SKM-1 (cell line): ENCODE data around the gene PDE8A.

Experiments used
- DNase-seq: peaks from one replicate; lab custom pipeline; 2025; ENCODE audit not compliant: unreplicated experiment; lab: John Stamatoyannopoulos, UW

PDE8A gene

GRCh38 chr15:85071061-85071460, 89.4 kb downstream of the PDE8A start:
- no peak for DNase-seq

DNA sequence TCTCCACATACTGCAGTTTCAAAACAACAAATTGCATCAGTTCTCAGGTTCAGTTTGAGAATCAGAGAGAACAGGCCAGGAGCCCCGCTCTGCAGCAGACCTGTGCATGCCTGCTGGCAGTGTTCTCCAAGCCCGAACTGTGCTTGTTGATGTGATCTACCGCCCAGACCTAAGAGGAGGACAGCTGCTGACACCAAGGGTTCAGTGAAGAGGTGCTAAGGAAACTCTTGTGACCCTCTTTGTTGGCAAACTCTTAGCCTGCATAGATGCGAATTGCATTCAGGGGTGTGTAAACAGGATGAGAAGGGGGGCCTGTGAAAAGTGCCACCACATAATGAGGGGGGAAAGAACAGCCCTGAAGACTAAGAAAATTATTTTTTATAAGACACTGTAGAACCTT, 89.8 kb downstream of the PDE8A start:
- no peak for DNase-seq

DNA sequence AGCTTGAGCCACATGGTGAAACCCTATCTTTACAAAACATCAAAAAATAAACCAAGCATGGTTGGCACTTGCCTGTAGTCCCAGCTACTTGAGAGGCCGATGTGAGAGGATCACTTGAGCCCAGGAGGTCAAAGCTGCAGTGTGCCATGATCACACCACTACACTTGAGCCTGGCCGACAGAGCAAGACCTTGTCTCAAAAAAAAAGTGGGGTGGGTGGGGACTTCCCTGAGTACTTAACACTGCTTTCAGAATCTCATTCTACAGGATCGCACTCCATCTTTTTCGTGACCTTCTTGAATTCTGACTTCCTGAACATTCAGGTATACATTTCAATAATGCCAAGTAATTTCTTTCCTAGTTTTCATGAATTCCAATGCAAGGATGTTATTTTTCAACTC, 91.3 kb downstream of the PDE8A start:
- DNase-seq, result no peak

DNA sequence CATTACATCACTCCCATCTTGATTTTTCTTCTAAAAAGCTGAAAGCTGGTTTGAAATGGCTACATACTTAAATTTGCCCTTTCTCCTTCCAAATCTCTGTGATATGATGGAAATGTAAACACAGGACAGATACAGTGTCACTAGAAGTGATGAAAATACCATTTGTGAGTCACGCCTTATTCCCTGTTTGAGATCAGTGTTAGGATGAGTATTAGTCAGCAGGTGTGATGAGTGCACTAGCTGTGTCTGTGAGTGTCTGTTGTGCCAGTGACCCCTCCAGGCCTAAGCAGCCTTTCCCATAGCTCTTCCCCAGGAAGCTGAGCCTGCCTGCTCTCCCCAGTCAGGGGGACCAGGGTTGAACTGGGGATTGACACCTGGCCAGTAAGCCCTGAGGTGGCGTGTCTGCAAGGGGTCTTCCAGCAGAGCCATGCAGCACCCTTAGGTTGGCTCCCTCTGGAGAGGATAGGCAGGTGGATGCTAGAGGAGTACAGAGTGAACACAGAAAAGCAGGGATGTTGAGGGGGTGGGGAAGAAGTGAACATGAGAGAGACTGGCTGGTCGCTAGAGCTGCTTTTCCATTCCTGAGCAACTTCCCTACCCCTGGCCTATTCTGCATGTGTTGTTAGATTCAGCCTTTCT, 92.0 kb downstream of the PDE8A start:
- DNase-seq, result no peak

- DNase-seq, result no peak
Measured at GRCh38 chr15:85086855-85087254, 105.2 kb downstream of the PDE8A start.

DNA sequence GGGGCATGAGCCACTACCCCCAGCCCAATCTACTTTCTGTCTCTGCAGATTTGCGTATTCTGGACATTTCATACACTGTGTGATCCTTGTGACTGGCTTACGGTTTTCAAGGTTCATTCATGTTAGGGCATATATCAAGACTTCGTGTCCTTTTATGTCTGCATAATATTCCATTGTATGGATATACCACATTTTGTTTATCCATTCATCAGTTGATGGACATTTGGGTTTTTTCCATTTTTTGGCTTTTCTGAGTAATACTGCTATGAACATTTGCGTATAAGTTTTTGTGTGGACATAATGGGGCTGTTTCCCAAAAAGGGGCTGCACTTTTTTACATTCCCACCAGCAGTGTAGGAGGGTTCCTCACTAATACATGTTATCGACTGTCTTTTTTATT, 106.6 kb downstream of the PDE8A start:
- no peak for DNase-seq

DNA sequence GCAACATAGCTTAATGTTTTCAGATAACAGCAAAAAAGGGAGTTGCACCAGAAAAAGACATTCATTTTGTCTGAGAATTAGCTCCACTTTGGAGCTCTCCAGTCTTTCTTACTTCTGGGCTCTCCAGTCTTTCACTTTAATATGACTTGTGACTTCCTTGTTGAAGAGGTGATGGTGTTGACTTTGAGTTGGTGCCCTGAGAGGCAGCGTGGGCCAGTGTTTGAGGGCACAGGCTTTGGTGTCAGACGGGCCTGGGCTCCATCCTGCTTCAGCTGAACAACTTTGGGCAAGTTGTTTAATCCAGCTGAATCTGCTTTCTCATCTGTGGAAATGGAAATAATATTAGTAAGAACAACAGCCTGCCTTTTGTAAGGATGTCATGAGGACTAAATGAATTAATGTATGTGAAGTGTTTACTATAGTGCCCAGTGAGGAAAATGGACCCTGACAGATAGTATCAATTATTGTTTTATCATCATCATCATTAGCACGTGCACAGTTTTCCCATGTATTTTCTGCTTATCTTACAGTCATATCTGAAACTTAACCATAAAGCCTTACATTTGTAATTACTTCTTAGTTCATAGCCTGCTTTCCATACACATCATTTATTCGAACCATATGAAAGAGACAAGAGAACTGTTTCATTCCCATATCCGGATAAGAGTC, 108.4 kb downstream of the PDE8A start:
- no peak for DNase-seq

DNA sequence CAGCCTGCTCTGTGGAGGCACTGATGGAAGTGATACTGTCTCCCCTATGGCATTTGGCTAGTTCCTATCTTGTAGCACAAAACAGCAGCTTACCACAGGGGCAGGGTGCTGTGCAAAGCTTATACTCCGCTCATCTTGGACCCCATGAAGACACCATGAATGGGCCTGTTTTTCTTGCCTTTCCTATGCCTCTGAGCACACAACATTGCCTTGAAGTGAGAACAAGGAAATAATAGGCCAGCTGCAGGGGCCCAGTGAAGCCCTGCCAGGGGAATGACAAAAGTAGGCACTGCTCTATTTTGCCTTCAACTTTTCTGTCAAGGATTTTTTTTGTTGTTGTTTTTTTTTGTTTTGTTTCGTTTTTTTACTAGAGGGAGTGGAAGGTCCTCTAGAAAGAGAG, 110.3 kb downstream of the PDE8A start:
- DNase-seq, result no peak

- no peak for DNase-seq
Measured at GRCh38 chr15:85094685-85095084, 113.0 kb downstream of the PDE8A start.

- no peak for DNase-seq
Measured at GRCh38 chr15:85095566-85095965, 113.9 kb downstream of the PDE8A start.

DNA sequence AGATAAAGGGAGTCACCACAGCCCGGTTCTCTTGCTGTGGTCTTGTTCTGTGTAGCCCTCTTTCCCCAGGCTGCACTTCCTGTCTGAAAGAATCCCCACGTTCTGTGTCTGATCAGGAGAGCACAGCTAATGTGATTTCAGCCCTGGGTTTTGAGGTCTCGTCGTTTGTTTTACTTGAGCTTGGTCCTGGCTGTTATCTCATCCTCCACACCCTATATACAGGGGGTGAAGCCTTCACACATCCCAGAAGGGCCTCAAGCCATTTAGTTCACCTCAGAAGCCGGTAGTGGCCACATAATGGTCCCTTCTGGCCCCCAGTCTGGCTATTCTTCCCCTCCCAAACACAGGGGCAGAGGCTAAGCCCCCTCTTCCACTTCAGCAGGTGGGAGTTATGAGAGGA, 115.6 kb downstream of the PDE8A start:
- DNase-seq, result no peak

DNA sequence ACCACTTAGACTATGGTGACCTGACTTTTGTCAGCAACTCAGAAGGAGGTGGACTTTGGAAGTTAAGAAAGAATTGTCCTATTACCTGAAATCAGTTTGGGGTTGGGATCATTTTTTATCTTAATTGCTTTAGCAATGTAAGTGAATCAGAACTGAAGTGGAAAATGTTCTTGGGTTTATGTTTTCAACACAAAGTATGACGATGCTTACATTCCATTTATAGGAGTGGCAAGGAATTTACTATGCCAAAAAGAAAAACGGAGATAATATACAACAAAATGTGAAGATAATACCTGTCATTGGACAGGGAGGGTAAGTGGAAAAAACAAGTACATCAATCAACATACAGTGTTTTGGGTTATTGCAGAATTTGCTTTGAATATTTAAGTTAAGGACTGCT, 116.1 kb downstream of the PDE8A start:
- no peak for DNase-seq

DNA sequence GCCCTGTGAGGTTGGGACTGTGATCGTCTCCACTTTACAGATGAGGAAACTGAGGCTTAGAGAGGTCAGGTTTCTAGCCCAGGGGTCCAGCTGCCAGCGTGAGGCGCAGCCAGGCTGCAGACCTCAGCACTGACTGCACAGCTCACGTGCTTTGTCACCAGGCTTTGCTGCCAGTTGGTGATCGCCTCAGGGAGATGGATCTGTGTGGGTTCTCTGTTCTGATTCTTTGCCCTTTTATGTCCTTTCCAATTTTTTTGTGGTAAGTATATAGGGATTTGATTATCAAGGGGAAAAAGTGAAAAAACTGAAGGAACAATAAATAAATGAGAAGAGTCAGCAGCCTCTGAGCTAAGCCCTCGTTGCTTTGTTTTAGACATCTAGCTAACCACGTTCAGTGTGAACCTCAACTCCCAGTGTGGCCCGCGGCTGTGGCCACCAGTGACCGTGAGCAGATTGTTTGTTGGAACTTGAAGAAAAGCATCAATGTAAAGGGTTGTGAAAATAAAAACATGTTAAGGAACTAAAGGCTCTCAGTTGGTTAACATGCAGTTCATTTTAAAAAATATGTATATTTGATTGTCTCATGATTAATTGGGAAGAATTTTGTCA, 117.6 kb downstream of the PDE8A start:
- DNase-seq, result no peak

GRCh38 chr15:85100186-85100937, 118.7 kb downstream of the PDE8A start:
- no peak for DNase-seq

DNA sequence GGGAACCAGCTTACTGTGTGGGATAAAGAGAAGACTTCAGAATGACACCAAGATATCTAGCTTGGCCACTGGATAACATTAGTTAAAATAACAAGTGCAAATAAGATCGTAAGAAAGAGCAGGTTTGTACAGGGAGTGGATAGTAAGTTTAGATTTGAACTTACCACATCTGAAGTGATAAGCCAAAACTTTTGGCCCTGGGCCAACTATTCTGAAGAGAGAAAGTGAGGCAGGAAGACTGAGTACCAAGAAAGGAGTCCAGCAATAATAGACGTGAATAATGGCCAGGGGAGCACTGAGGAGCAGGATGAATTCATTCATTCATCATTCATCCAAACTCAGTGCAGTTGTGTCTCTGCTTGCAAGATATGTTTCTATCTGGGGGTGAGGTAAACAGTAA, 122.9 kb downstream of the PDE8A start:
- DNase-seq, result no peak

- no peak for DNase-seq
Measured at GRCh38 chr15:85108136-85108535, 126.5 kb downstream of the PDE8A start.

DNA sequence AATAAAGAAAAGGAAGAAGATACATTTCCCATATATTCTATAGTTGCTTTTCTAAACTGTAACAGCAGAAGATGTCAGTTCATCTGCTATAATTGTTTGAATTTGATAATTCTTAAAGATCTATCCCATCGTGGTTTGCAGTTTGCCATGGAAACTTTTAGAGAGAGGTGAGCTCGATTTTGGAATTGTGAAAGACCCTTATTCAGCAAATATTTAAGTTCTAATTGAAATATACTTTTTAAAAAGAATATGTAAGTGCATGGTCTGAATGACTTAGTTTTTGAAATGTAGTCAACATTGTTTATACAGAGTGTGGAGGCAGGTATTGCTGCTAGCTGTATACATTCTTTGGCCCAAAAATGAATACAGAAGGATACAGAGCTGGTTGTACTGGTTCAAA, 127.7 kb downstream of the PDE8A start:
- DNase-seq, result no peak

DNA sequence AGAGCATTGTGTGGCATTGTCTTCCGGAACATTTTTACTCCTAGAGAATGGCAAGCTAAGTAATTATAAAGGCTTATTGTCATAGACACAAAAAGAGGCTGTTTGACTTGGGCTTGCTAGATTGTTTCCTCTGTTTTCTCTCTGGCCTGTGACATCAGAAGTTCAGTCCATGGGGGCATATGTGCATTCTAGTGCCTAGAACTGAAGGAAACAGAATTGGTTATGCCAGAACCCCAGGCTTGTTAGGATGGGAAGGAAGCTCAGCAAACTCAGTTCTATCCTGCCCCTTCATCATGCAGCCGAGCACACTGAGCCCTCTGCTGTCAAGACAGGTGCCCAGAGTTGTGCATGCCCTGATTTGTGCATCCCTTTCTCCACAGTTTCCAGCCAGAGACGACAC, 131.3 kb downstream of the PDE8A start:
- DNase-seq, result no peak

GRCh38 chr15:85114886-85115285, 133.2 kb downstream of the PDE8A start:
- DNase-seq, result no peak

- no peak for DNase-seq
Measured at GRCh38 chr15:85116066-85116465, 134.4 kb downstream of the PDE8A start.

DNA sequence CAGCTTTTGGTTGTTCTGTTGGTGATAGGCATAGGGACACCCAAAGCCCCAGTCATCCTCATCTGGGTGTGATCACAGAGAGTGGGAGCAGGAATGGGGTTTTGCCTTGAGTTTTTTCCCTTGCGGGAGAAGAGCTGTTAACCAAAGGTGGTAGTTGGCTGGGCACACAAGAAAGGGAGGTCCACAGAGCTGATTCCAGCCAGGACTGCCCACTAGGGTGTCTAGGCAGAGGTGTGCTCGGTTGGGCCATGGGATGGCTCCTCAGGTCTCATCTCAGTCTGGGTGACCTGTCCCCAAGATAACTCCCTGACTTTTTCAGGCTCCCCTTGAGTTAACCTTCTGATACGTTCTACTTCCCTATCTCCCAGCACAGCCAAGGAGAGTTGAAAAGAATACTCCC, 134.8 kb downstream of the PDE8A start:
- no peak for DNase-seq
